DMS153 treated with DMSO at 0.1 percent for 48 hours (cell line): ENCODE results near the gene KIF13A.
"Not testable (repeated sequence)": the region's sequence is repeated elsewhere in the genome, so short reads cannot be mapped to it uniquely, and the experiment has no call there.

ENCODE experiments used
- DNase-seq: peaks from one replicate; lab custom pipeline; 2025; ENCODE audit not compliant: unreplicated experiment; lab: John Stamatoyannopoulos, UW

Gene KIF13A

DNA sequence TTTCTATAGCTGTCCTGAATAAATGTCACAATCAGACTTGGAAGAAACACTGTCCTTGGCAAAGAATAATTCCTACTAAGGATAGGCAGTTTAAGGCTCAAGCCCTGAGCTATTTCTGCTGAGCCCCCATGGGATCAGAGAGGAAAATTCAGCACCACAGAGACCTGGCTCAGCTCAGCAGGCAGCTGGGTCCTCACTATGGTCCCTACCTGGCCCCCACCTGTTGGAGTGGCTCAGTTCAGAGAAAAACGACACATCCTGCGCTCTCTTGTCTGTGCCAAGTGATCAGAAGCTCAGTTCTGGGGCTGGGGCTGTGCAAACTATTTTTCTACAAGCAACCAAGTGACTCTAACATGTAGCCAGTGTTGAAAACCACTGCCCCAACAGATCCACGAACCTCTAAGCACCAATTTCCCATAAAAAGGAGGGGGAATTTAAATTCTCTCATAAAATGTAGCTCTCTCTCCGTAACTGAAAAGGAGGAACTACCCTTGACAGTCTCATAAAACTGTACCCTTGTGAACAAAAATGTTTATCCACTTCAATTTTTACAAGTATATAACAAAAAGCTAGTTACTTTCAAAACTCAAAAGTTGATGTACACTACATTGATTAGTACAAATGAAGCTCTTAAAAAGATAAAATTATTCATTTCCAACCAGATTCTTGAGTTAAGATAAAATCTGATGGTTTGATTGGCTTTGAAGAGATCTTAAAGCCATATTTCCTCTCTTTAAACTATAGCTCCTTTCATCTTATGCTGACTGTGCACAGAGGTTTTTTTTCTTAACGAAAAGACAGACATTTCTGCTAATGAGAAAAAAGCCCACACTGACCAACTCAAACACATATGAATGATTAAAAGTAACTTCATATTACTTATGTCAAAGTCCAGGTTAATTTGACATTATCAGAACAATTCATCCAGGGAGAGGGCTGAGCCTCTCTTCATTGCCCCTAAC is 52.0 kb downstream of the KIF13A start:
- no peak for DNase-seq

DNA sequence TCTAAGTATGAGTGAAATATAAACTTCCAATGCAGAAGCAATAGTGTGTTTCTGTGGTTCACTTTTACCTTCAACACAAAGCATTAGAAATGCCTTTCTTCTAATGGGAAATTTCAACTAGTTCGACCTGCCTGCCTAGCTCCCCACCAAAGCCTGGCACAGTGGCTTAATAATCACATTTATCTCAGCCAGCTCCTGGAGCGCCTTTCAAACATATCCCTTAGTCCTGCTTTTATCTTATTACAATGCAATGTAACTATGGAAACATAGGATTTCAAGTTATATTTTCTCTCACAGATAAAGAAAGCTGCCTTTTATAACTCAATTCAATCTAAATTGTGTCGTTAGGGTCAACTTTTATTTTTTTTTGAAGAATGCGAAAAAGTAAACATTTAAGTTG is 53.7 kb downstream of the KIF13A start:
- no peak for DNase-seq

DNA sequence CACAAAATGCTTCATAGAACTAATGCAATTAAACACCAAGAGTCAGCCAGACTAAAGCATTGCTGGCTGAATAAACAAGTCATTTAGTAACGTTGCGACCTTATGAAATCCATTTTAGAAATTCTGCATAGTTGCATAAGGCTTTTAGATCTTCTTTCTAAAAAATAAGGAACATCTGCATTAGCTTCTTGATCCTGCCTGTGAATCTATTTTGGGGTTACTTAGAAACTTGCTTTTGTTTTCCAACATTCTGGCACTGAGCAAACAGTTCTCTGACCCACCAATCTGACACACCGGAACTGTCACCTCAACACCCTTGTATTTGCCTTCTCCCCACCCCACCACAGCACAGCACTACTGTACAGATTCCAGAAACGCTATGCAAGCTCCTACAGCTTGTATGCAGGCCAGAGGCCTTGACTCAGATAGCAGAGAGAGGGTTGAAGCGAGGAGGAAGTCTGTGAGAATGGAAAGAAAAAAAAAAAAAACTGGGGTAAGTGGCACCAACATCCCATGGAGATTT is 55.0 kb downstream of the KIF13A start:
- DNase-seq, result no peak

DNA sequence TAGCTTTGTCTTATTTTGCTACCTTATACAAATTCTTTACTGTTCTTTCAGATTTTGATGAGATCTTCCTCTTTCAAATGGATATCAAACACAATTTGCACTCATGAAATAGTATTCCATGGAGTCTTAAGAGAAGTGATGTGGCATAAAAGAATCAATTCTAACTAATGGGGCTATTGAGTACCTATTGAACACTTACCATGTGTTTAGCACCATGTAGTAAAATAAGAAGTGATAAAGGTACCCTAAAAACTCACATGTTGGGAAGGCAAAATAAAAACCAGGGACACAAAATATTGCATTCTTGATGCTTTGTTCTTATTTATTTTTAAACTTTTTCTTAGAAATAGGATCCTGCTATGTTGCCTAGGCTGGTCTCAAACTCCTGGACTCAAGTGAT is 56.2 kb downstream of the KIF13A start:
- DNase-seq, result no peak

DNA sequence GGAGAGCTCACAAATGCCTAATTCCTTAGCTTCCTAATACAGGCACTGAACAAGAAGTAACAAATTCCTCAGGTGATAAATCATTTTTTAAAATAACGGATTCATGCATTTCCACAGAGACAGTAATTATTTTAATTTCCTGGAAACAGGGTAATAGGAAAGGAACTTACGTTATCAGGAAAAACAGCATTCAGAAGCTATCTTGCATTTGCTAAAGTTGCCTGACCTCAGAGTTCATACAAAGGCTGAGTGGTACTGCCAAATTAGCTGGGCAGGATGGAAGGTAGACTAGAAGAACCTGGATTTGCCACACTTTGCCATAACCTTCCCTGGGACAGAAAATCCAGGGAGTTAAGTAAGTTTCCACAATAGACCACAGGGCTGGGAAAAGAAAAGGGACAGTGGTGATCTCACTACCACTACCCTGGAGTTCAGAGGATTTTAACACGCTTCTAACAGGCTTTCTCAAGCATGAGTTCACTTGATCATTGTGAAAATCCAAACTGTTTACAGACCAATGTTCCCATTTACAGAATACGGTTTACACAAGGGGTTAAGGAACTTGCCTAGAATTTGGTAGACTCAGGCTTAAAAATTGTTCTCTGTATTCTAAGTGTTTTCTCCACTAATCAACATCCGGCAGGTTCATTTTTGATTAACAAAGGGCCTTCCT is 57.0 kb downstream of the KIF13A start:
- no peak for DNase-seq

DNA sequence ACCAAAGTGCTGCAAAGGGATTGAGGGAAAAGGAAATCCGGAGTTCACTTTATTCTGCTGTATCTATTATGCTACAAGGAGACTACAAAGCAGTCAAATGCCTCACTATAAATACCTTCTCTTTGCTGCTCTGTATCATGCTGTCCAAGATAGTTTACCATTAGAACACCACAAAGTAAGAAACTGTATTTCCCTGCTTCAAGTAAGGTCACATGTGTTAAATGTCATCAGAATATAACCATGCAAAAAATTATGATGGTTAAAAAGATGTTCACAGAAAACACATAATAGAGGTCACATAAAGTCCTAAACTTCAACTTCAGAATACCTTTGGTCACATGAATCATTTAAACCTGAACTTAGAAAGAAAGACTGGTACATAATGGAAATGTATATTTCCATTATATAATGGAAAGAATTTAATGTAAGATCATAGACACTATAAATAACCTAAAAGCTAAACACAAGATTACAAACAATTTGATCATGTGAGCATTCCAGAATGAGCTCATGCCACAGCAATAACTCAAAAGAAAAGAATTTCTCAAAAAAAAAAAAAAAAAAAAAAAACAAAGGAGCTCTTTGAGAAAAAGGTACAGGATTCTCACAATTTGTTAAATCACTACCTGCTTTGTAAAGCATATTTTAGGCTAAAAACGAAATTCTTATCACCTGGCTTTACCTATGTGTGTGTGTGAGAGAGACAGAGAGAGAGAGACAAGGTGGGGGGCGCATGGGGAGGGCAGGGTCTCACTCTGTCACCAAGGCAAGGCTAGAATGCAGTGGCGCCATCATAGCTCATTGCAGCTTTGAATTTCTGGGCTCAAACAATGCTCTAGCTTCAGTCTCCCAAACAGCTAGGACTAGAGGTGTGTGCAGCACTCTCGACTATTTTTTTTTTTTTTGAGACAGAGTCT is 58.7 kb downstream of the KIF13A start:
- no peak for DNase-seq

DNA sequence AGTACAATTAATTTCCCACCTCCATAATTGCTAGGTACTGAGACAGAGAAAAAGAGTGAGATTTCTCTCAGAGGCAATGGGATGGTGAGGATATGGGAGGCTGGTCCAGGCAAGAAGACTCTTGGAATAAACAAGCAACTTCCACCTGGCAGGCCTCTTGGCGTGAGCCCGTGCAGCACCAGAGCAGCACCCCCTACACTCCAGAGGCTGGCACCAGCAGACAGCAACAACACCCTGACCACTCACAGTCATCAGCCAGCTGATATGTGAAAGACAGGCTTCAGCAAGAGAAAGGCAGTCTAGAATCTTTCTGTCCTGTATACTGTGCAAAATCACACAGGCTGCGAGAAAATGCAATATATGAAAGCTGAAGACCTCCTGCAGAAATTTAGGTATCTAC is 59.7 kb downstream of the KIF13A start:
- no peak for DNase-seq

DNA sequence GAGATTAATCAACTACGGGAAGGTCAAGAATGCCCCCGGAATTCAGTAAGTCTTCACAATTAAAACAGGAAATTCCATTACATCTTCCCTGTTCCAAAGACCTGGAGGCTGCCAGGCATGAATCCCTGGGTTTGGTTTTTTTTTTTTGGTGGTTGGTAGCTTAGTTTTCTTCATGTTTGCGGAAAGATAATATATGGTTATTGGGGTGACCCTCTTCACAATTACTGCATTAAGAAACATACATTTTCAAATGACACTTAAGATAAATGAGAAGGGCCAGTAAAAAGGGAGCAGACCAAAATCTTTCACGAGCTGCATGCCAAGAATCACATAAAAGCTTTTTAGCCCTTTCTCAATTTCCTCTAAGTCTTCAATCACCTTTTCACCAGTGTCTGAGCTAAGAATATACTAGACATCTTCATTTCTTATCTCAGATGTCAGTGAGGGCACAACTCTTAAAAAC is 64.0 kb downstream of the KIF13A start:
- no peak for DNase-seq

DNA sequence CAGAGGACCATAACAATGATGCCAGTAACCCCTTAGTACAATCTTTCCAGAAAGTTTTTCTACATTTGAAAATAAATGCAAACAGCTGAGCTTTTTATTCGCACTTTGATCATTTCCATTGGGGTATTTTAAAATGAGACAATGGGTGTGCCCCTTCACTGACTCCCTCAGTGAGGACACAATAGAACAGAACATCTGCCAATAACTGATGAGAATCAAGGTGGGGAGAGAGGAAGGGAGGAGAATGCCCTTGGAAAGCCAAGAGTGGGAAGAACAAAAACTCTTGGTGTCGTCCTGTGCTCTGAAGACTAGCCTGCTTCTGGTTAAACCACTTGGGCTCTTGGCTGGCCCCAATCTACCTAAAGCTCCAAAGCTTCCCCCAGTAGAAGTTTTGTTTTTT is 66.0 kb downstream of the KIF13A start:
- DNase-seq, result no peak

DNA sequence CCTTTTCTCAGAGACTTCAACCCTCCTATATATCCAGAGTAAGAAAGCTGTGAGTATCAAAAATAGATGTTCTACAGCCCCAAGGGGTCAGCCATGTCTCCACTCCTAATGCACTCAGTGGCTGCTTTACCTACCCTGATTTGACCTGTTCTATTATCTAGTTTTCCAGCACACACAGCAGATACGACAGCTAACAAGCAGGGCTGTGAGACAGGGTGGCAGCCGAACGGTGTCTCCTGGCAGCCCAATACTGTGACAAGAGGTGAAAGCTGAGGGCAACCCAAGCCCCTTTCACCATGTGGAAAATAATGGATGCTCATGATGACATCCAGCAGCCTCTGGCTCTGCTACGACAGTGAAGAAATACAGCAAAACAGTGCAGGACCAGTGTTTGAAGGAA is 67.9 kb downstream of the KIF13A start:
- DNase-seq, result no peak

DNA sequence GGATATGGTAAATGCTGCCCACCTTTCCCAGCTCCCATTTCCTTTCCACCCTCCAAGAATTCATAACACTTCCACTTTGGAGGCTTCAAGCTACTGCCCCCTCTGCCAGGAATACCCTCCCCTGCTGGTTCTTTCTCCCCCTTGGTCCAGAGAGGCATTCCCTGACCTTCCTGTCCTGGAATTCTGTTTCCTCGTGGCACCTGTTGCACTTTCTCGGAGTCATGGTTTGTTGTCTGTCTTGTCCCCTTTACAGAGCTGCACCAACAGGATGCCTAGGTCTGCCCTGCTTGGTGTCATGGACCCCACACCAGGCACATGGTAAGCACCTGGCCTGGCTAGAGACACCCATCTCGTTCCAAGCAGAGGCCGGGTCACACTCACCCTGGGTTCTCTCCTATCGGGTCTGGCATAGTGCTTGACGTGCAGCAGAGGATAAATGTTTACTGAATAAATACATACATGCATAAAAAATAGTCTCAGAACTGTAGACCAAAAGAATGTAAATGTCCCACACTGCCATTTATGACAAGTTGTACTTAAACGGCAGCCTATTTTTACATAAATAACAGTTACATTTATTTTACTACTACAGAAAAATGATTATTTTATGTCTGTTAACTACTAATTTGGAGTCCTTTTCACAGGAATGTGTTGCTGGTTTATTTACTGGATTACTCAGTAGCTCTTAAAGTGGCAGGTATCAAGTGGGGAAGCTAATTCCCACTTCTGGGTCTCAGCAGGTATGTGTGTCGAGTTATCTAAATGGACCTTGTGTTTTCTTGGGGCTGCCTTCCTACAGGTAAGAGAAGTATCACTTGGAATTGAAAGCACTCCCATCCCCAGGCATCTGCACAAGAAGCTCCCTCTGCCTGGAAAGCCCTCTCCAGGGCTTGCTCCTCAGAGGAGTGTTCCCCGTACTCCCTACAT is 69.3 kb downstream of the KIF13A start:
- DNase-seq, result no peak

DNA sequence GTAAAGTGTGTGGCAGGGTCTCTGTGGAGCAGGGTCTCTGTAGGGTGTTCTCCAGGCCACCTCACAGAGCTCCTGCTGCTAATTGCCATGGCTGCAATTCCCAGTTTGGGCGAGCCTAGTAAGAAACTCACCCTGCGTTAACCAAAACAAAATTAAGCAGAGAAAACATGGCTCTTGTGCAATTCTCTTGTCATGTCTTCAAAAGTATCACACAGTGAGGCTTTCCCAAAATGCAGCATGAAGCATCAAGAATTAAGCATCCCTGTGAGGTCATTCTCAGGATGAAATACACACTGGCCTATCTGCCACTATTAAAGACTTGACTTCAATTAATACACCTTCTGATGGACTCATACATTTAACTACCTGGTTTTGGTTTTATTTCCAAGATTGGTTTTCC is 72.8 kb downstream of the KIF13A start:
- no peak for DNase-seq

DNA sequence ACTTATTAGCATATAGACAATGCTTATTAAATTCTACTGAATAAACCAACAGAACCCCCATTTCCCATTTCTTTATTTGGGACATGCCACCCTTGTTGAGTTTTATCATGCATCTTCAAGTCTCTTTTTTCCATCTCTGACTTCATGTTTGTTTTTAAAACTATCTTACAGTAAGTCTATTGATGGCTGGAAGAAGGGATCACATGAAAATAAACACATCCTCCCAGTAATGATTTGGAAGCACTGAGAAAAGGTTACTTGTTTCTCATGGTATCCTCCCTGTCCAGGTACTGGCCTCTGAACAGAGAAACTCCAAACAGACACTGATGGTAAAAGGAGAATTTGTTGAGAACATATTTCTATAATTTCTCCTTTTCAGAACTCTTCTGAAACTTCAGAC is 74.9 kb downstream of the KIF13A start:
- DNase-seq, result no peak

DNA sequence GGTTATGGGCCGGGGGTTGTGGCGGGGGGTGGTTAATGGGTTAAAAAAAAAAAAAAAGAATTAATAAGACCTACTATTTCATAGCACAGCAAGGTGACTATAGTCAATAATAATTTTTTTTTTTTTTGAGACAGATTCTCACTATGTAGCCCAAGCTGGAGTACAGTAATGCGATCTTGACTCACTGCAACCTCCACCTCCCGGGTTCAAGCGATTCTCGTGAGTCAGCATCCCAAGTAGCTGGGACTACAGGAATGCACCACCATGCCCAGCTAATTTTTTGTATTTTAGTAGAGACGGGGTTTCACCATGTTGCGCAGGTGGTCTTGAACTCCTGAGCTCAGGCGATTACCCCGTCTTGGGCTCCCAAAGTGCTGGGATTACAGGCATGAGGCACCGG is 75.8 kb downstream of the KIF13A start:
- DNase-seq, result not testable (repeated sequence)

DNA sequence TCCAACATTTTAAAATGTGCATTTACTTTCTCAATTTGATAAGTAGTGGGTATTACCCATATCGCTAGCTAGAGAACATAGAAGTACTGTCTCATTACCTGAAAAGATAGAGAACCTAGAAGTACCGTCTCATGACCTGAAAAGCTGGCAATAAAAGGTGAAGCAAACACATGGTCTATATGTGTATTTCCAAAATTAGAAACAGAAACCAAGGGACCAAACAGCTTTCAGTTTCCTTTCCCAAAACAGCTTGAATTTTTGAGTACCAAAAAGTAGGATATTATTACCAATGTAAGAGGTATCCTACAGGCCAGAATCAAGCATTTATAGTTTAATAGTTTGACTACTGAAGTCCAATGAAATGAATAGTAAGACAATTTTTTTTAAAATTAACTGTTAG is 77.2 kb downstream of the KIF13A start:
- no peak for DNase-seq

DNA sequence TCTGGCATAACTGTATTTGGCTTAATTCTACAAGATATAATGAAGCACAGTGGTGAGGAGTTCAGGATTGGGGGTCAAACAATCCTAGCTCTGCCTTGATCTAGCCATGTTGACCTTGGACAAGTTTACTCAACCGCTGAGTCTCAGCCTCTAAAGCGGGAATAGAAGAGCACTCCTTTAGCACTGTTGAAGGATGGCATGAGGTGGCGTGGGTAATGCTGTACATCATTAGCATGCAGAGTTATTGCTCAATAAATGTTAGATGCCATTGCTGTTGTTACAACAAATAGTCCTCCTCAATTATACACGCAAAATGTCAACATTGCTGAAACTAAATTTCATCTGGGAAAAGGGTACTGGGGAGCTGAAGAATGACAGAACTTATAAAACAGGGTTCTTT is 78.6 kb downstream of the KIF13A start:
- no peak for DNase-seq

DNA sequence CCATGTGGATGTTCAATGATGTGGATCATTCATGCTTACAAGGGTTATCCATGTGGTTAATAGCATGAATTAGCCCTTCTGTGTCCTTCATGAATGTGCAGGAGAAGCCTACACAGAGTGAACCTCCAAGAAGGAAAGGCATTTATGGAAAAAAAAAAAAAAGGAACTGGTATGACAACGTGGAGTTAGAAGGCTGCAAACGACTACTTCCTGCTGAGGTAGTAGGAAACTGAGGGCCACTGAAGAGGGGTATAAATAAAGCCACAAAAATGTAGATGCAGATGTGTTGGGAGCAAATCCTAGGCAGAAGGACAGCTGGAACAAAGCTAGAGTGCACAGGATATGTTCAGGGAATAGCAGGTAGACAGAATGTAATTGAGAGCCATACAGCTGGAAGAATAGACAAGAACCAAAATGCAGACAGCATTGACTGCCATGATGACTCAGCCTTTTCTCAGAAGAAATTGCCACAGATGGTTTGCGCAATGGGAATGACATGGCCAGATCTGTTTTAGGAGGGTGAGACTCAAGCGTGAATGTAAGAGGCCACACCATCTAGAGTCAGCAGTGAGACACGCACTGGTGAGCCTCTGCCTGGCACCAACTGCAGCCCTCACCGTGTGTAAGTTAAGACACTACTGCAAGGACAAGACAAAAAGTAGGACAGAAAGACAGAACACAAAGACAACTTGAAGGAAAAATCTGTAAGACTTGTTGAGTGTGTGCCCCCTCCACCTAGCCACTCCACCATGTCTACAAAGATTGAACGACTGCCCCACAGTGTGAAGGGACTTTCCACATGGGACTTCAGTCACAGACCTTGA is 79.8 kb downstream of the KIF13A start:
- no peak for DNase-seq

DNA sequence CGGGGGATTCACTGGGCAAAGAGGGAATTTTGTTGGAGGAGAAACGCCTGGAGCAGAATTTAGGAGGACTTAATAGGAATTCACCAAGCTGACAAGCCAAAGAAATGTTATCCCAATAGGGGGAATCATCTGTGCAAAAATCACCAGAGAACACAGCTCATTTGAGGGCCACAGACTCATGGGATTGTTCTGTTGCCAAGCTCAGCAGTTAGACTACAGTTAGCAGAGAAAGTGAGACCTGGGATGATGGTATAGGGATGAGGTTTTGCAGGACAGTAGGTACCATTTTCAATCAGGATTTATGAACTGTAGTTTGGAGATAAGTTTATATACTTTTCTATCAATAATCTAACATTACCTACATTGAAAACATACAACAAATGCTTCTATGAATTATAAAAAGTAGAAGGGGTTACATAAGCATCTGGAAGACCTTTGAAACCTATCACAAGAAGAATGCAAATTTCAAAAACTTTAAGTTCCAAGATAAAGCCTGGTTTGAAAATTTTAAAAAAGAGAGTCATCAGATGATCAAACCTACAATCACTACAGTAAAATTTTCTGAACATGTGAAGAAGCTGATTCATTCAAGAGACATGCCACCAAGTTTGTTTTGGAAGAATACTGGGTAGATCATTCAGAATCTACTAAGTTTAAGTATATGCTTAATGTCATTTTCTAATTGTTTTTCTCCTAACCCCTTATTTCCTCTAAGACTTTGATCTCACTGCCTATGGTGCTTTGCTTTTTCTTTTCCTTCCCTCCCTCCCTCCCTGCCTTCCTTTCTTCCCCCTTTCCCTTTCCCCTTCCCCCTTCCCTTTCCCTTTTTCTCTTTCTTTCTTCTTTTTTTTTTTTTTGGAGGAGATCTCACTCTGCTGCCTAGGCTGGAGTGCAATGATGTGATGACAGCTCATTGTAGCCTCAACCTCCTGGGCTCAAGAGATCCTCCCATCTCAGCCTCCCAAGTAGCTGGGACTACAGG is 81.5 kb downstream of the KIF13A start:
- DNase-seq, result no peak
